IPS-NIHi7 (cell line): ENCODE results near the gene DHRS1.
"Not testable (repeated sequence)": the region's sequence is repeated elsewhere in the genome, so short reads cannot be mapped to it uniquely, and the experiment has no call there.

Source experiments
- DNase-seq: peaks from one replicate; pipeline ENCODE4 v3.0.0; 2012; ENCODE audit warnings: mixed read lengths; ENCODE audit errors: extremely low spot score

The DHRS1 gene

GRCh38 chr14:24246765-24247212 is 52.8 kb downstream of the DHRS1 start:
- DNase-seq: no peak

GRCh38 chr14:24245350-24245749 is 54.2 kb downstream of the DHRS1 start:
- DNase-seq: not testable (repeated sequence)

GRCh38 chr14:24243336-24243836 is 56.2 kb downstream of the DHRS1 start:
- DNase-seq: no peak

- peak; percentile 98 for DNase-seq
Measured at GRCh38 chr14:24241829-24242443, 57.6 kb downstream of the DHRS1 start.
